SK-N-SH (cell line): ENCODE results near the gene COG4. TPM values are rescaled to one million over a fixed set of nuclear protein-coding genes. Genes with fewer than 3 reads are reported as not detected.

Experiments used
- CTCF ChIA-PET: fragments of 300-600, 350-600 bp; formaldehyde crosslinking; extraction: SDS; loops from one replicate; lab custom pipeline; 2021; lab: Yijun Ruan, JAX
- POLR2A ChIA-PET: fragments of 350-600 bp; sonication (Branson Sonifier 250); formaldehyde crosslinking; extraction: SDS; loops from one replicate; lab custom pipeline; 2020; ENCODE audit warnings: antibody characterized with exemption, inconsistent platforms; lab: Yijun Ruan, JAX
- DNase-seq: peaks from one replicate; pipeline ENCODE4 v3.0.0; 2012
- H2AFZ ChIP-seq: fragments of 200-600 bp; sonication (generic); 2 replicates; pipeline ENCODE4 v1.8.1; 2016; ENCODE audit warnings: antibody characterized with exemption, mild to moderate bottlenecking, low read depth
- H3F3A ChIP-seq: fragments of 200-600 bp; sonication (generic); replicated peaks from 2 replicates; pipeline ENCODE3; 2016; ENCODE audit warnings: antibody characterized with exemption, mild to moderate bottlenecking; ENCODE audit not compliant: insufficient read depth
- H3K27ac ChIP-seq, 2 experiments: fragments of 200-500 bp in 1 of 2; fragments of 200-600 bp in 1 of 2; sonication (Bioruptor generic) in 1 of 2; sonication (generic), shearing (Covaris generic) in 1 of 2; 2 replicates each; pipeline versions ENCODE4 v1.5.1 to v1.6.1; 2014 to 2016; ENCODE audit warnings: low read depth in 2 of 2, inconsistent platforms in 1 of 2, low read length in 1 of 2, mild to moderate bottlenecking in 1 of 2, mixed read lengths in 1 of 2
- H3K27me3 ChIP-seq: fragments of 200-600 bp; sonication (generic), shearing (Covaris generic); 2 replicates; pipeline ENCODE4 v1.6.1; 2016; ENCODE audit warnings: mixed run types; ENCODE audit not compliant: insufficient read depth
- H3K36me3 ChIP-seq, 2 experiments: fragments of 200-500 bp in 1 of 2; fragments of 200-600 bp in 1 of 2; sonication (Bioruptor generic) in 1 of 2; sonication (generic) in 1 of 2; replicated peaks in 1 of 2; 2 replicates each; pipeline versions ENCODE3 to v1.5.1; 2014 to 2016; ENCODE audit warnings: low read length in 1 of 2, mild to moderate bottlenecking in 1 of 2; ENCODE audit not compliant: insufficient read depth in 2 of 2, control insufficient read depth in 1 of 2
- H3K4me1 ChIP-seq, 2 experiments: fragments of 200-500 bp in 1 of 2; fragments of 200-600 bp in 1 of 2; sonication (Bioruptor generic) in 1 of 2; sonication (generic), shearing (Covaris generic) in 1 of 2; 2 replicates each; pipeline versions ENCODE4 v1.5.1 to v1.6.1; 2014 to 2016; ENCODE audit warnings: low read depth in 1 of 2, low read length in 1 of 2, mixed run types in 1 of 2; ENCODE audit not compliant: insufficient read depth in 2 of 2, control insufficient read depth in 1 of 2
- H3K4me2 ChIP-seq: fragments of 200-600 bp; sonication (generic), shearing (Covaris generic); 2 replicates; pipeline ENCODE4 v1.6.1; 2017; ENCODE audit warnings: mixed run types
- H3K4me3 ChIP-seq, 2 experiments: fragments of 200-500 bp in 1 of 2; fragments of 200-600 bp in 1 of 2; sonication (Bioruptor generic) in 1 of 2; sonication (generic), shearing (Covaris generic) in 1 of 2; 2 replicates each; pipeline versions ENCODE4 v1.5.1 to v1.8.1; 2014 to 2016; ENCODE audit warnings: low read depth in 2 of 2, inconsistent platforms in 1 of 2, low read length in 1 of 2, mild to moderate bottlenecking in 1 of 2, mixed read lengths in 1 of 2, moderate library complexity in 1 of 2
- H3K79me2 ChIP-seq: fragments of 200-600 bp; sonication (generic); 2 replicates; pipeline ENCODE4 v1.8.1; 2017; ENCODE audit warnings: mild to moderate bottlenecking; ENCODE audit not compliant: insufficient read depth
- H3K9ac ChIP-seq: fragments of 200-600 bp; sonication (generic); 2 replicates; pipeline ENCODE4 v1.6.1; 2017; ENCODE audit warnings: mixed run types
- H3K9me2 ChIP-seq: fragments of 200-600 bp; sonication (generic); 2 replicates; pipeline ENCODE4 v1.6.1; 2017; ENCODE audit warnings: mixed run types
- H3K9me3 ChIP-seq: fragments of 200-600 bp; sonication (generic); 2 replicates; pipeline ENCODE4 v1.6.1; 2017; ENCODE audit warnings: mixed run types, mild to moderate bottlenecking, moderate library complexity
- H4K20me1 ChIP-seq: fragments of 200-600 bp; sonication (generic); 2 replicates; pipeline ENCODE4 v1.6.1; 2017; ENCODE audit warnings: mild to moderate bottlenecking, mixed run types; ENCODE audit not compliant: insufficient read depth
- CHD2 ChIP-seq: fragments of 150-350 bp; IDR thresholded peaks from 2 replicates; pipeline ENCODE4 v1.6.1; 2018; ENCODE audit warnings: low read length; ENCODE audit not compliant: partially characterized antibody
- ELF1 ChIP-seq: IDR thresholded peaks from 2 replicates; pipeline ENCODE4 v1.4.0; 2012
- EP300 ChIP-seq, 2 experiments: IDR thresholded peaks; 2 replicates each; pipeline versions ENCODE4 v1.4.0 to v1.6.1; 2012; ENCODE audit warnings: borderline replicate concordance in 1 of 2, low read depth in 1 of 2, low read length in 1 of 2
- EZH2phosphoT487 ChIP-seq: fragments of 200-600 bp; sonication (generic); IDR thresholded peaks from 2 replicates; pipeline ENCODE4 v1.6.1; 2017; ENCODE audit warnings: low read depth, mixed run types, mild to moderate bottlenecking, antibody characterized with exemption, moderate library complexity, borderline replicate concordance
- FOXJ3 ChIP-seq: sonication (generic); formaldehyde crosslinking; IDR thresholded peaks from 2 replicates; pipeline ENCODE4 v1.5.1; 2020; ENCODE audit warnings: mild to moderate bottlenecking, missing genetic modification reagents
- FOXM1 ChIP-seq: IDR thresholded peaks from 2 replicates; pipeline ENCODE4 v1.4.0; 2012; ENCODE audit warnings: low read depth, mild to moderate bottlenecking
- GABPA ChIP-seq: IDR thresholded peaks from 2 replicates; pipeline ENCODE4 v1.4.0; 2012; ENCODE audit warnings: low read depth, mild to moderate bottlenecking
- GATA2 ChIP-seq: sonication (generic); formaldehyde crosslinking; IDR thresholded peaks from 2 replicates; pipeline ENCODE4 v1.5.0; 2020; ENCODE audit warnings: mild to moderate bottlenecking, missing genetic modification reagents
- JUND ChIP-seq: IDR thresholded peaks from 2 replicates; pipeline ENCODE4 v1.4.0; 2012
- RAD21 ChIP-seq: IDR thresholded peaks from 2 replicates; pipeline ENCODE4 v1.6.1; 2012; ENCODE audit warnings: mild to moderate bottlenecking, low read length
- SMC3 ChIP-seq: IDR thresholded peaks from 2 replicates; pipeline ENCODE4 v1.6.1; 2012; ENCODE audit warnings: low read depth, low read length, improper control_type of control experiment
- TAF1 ChIP-seq: IDR thresholded peaks from 2 replicates; pipeline ENCODE4 v1.6.1; 2012; ENCODE audit warnings: low read depth, mild to moderate bottlenecking, low read length, moderate library complexity, borderline replicate concordance
- TCF12 ChIP-seq: IDR thresholded peaks from 2 replicates; pipeline ENCODE4 v1.4.0; 2012
- TEAD4 ChIP-seq: IDR thresholded peaks from 2 replicates; pipeline ENCODE4 v1.4.0; 2012; ENCODE audit warnings: mild to moderate bottlenecking, borderline replicate concordance; ENCODE audit not compliant: insufficient read depth
- YY1 ChIP-seq: IDR thresholded peaks from 2 replicates; pipeline ENCODE4 v1.4.0; 2012; ENCODE audit warnings: low read depth, mild to moderate bottlenecking
- WGBS: methylation state at CpG from one replicate; pipeline ENCODE4 v1.1.6; 2017; ENCODE audit warnings: low lambda C conversion rate; 5-methylcytosine and 5-hydroxymethylcytosine counted together
- polyA plus RNA-seq, 3 experiments: library from polyadenylated mRNA; depleted of rRNA; stranded (reverse); fragments of >200 nt; gene quantifications; 2 replicates each; pipeline ENCODE4 v1.2.3, GENCODE V29; 2012
- TF ChIP-seq, protein P1 (sequence below): fragments of 150-350 bp; IDR thresholded peaks from 2 replicates; pipeline ENCODE4 v1.6.1; 2016; ENCODE audit warnings: mild to moderate bottlenecking, low read depth, low read length
- TF ChIP-seq, protein P2 (sequence below): IDR thresholded peaks from 2 replicates; pipeline ENCODE4 v1.4.0; 2012; ENCODE audit warnings: low read depth, borderline replicate concordance
- TF ChIP-seq, protein P3 (sequence below): IDR thresholded peaks from 2 replicates; pipeline ENCODE4 v1.4.0; 2012; ENCODE audit warnings: low read depth, borderline replicate concordance

COG4 gene
- polyA plus RNA-seq, 1 of the 3 experiments (the other 2 are of a cell fraction), result 54.4 TPM

DNA sequence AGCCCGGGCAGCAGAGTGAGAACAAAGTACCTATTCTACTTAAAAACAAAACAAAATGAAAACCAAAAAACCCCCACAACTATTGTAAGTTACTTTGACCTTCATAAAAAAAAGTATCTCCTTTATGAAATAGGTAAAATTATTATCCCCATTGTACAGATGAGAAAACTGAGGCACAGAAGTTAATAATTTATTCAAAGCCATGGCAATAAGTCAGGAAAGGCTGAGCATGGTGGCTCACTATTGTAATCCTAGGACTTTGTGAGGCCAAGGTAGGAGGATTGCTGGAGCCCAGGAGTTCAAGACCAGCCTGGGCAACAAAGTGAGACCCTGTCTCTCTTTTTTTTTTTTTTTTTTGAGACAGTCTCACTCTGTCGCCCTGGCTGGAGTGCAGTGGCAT lies 38.5 kb downstream of the COG4 start:
- Histone ChIP-seq H3K36me3 (peaks cover 13 to 36% of the 10 kb centered on the region in 2 experiments), H3K4me3 (no peak overlapping the region)

DNA sequence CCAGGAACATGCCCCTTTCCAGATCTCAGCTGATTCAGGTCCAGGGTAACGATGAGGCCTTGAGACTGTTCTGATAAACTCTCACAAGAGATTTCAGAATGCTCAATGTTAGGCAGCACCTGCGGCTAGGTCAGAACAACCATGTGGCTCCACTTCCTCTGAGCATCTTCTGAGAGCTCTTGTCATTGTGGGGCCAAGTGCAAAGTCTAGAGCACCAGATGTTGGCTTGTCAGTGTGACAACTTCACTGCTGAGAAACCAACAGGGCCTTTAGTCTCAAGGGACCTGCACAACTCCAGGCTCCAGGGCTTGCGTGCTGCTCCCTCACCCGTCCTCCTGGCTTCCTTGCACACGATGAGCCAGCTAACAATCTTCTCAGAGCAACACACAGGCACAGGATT lies 39.9 kb downstream of the COG4 start:
- TF ChIP-seq CHD2 (no peak), TAF1 (no peak), YY1 (no peak), TCF12 (no peak)
- TF ChIP-seq, protein P1, sequence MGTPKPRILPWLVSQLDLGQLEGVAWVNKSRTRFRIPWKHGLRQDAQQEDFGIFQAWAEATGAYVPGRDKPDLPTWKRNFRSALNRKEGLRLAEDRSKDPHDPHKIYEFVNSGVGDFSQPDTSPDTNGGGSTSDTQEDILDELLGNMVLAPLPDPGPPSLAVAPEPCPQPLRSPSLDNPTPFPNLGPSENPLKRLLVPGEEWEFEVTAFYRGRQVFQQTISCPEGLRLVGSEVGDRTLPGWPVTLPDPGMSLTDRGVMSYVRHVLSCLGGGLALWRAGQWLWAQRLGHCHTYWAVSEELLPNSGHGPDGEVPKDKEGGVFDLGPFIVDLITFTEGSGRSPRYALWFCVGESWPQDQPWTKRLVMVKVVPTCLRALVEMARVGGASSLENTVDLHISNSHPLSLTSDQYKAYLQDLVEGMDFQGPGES, result no peak
- 94% methylated on average over 5 of the region's 5 CpGs for WGBS
- no peak overlapping the region for H2AFZ ChIP-seq
- no peak overlapping the region for H3K27ac ChIP-seq
- ChIA-PET POLR2A (no interaction called here), CTCF (interaction anchor here (1.0 to 1.7 kb wide), 2 partner anchors 11 to 12 kb away, joined by 3 to 9 read pairs; no protein-coding TSS in a partner anchor)
- H3K9ac ChIP-seq, result no peak overlapping the region
- H3K9me3 ChIP-seq, result no peaks in the 10 kb centered on the region
- no peaks in the 10 kb centered on the region for H4K20me1 ChIP-seq
- no peak overlapping the region for H3K4me3 ChIP-seq
- H3K9me2 ChIP-seq, result no peaks in the 10 kb centered on the region
- no peaks in the 10 kb centered on the region for H3K79me2 ChIP-seq
- no peaks in the 10 kb centered on the region for H3K27me3 ChIP-seq
- no peak for DNase-seq
- H3F3A ChIP-seq, result peaks cover 19% of the 10 kb centered on the region
- peaks cover 0 to 5% of the 10 kb centered on the region in 2 experiments; a peak in 1 of 4 replicates for H3K4me1 ChIP-seq
- H3K4me2 ChIP-seq, result no peak overlapping the region
- H3K36me3 ChIP-seq, result peaks cover 13 to 50% of the 10 kb centered on the region in 2 experiments

More for the DNA sequence above, 38.5 kb downstream of the COG4 start:
- no peak for DNase-seq
- H2AFZ ChIP-seq, result no peak overlapping the region
- 100% methylated on average over 2 of the region's 2 CpGs for WGBS
- peaks cover 0 to 5% of the 10 kb centered on the region in 2 experiments; a peak in 1 of 4 replicates for H3K4me1 ChIP-seq
- H3F3A ChIP-seq, result peaks cover 19% of the 10 kb centered on the region
- H3K27me3 ChIP-seq, result no peaks in the 10 kb centered on the region
- H3K9ac ChIP-seq, result no peak overlapping the region
- no peak overlapping the region for H3K27ac ChIP-seq
- H3K9me3 ChIP-seq, result no peaks in the 10 kb centered on the region
- ChIA-PET POLR2A (interaction anchor here (0.7 kb wide), 1 partner anchor 104 kb away, joined by 4 read pairs; no protein-coding TSS in a partner anchor), CTCF (interaction anchor here (1.1 to 1.7 kb wide), 2 partner anchors 14 to 31 kb away, joined by 3 to 9 read pairs; partner anchors contain the start of gene FCSK)
- H4K20me1 ChIP-seq, result no peaks in the 10 kb centered on the region
- no peaks in the 10 kb centered on the region for H3K9me2 ChIP-seq
- H3K4me2 ChIP-seq, result no peak overlapping the region
- TF ChIP-seq FOXJ3 (CRISPR knock-in tag) (no peak), RAD21 (no peak), SMC3 (no peak), EZH2phosphoT487 (no peak), GATA2 (CRISPR knock-in tag) (no peak), JUND (no peak), EP300 (IDR thresholded peaks at IDR 0.05; ENCODE audit: borderline replicate concordance in 1 of 2, low read depth in 1 of 2, low read length in 1 of 2) (no peak), TEAD4 (no peak), ELF1 (no peak), GABPA (no peak), FOXM1 (no peak)
- TF ChIP-seq, protein P2, sequence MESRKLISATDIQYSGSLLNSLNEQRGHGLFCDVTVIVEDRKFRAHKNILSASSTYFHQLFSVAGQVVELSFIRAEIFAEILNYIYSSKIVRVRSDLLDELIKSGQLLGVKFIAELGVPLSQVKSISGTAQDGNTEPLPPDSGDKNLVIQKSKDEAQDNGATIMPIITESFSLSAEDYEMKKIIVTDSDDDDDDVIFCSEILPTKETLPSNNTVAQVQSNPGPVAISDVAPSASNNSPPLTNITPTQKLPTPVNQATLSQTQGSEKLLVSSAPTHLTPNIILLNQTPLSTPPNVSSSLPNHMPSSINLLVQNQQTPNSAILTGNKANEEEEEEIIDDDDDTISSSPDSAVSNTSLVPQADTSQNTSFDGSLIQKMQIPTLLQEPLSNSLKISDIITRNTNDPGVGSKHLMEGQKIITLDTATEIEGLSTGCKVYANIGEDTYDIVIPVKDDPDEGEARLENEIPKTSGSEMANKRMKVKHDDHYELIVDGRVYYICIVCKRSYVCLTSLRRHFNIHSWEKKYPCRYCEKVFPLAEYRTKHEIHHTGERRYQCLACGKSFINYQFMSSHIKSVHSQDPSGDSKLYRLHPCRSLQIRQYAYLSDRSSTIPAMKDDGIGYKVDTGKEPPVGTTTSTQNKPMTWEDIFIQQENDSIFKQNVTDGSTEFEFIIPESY, result no peak
- TF ChIP-seq, protein P3, sequence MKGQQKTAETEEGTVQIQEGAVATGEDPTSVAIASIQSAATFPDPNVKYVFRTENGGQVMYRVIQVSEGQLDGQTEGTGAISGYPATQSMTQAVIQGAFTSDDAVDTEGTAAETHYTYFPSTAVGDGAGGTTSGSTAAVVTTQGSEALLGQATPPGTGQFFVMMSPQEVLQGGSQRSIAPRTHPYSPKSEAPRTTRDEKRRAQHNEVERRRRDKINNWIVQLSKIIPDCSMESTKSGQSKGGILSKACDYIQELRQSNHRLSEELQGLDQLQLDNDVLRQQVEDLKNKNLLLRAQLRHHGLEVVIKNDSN, result no peak
- H3K79me2 ChIP-seq, result no peaks in the 10 kb centered on the region
